Fibroblast of mammary gland (primary cell): Measurements from ENCODE around the gene TOP3A.

Experiments
- DNase-seq: peaks from one replicate; pipeline ENCODE4 v3.0.0-alpha.2; 2010; ENCODE audit warnings: low read depth
- H3K4me3 ChIP-seq: 2 replicates; pipeline ENCODE4 v1.5.1; 2011; ENCODE audit warnings: low read depth, mild to moderate bottlenecking, low read length, moderate library complexity; ENCODE audit not compliant: control insufficient read depth
- CTCF ChIP-seq: conservative IDR thresholded peaks from 2 replicates; pipeline ENCODE4 v1.5.1; 2011; ENCODE audit warnings: low read depth, low read length, inconsistent platforms; ENCODE audit not compliant: control insufficient read depth, insufficient read depth

Gene TOP3A

DNA sequence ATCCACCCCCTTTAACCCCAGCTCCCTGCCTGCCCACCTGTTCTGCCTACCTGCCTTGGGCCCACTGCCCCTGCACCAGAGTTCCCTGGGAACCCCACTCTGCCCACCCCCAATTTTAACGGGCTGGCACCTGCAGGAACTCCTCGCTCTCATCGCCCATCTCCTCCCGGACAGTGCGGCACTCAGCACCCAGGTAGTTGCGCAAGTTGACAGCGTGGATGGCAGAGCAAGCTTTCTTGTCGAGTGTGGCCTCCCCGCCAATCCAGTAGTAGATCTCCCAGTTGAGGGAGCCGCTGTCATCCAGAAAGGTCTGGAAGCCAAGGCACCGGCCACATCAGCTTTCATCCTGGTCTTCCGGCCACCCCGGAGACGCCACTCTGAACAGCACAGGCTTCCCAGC, 64.1 kb downstream of the TOP3A start:
- DNase-seq: no peak
- H3K4me3 ChIP-seq: no peak overlapping the region
- no peak for TF ChIP-seq CTCF

GRCh38 chr17:18250259-18250658, 64.5 kb downstream of the TOP3A start:
- DNase-seq: no peak
- no peak for TF ChIP-seq CTCF

GRCh38 chr17:18248811-18249210, 66.0 kb downstream of the TOP3A start:
- H3K4me3 ChIP-seq: no peak overlapping the region
- TF ChIP-seq CTCF: no peak
- no peak for DNase-seq

More at GRCh38 chr17:18250259-18250658, 64.5 kb downstream of the TOP3A start:
- no peak overlapping the region for H3K4me3 ChIP-seq

DNA sequence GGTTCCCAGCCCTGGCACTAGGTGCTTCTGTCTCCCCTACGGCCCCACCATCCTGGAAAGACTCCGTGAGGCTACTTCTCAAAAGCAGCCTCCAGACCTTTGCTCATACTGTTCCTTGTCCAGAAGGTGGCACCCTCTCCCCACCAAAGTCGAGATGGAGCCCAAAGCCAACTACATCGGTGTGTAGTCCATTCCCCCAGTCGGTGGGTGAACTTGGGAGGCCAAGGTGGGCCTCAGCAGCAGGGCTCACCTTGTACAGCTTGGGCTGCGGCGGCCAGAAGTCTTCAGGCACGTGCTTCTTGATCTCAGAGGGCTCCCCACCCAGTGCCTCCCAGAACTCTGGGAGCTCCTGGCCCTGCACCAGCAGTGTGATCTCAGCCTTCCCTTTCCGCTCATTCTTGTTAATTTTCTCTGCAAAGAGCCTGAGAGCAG, 66.5 kb downstream of the TOP3A start:
- DNase-seq: peak; percentile 74
- no peak overlapping the region for H3K4me3 ChIP-seq

DNA sequence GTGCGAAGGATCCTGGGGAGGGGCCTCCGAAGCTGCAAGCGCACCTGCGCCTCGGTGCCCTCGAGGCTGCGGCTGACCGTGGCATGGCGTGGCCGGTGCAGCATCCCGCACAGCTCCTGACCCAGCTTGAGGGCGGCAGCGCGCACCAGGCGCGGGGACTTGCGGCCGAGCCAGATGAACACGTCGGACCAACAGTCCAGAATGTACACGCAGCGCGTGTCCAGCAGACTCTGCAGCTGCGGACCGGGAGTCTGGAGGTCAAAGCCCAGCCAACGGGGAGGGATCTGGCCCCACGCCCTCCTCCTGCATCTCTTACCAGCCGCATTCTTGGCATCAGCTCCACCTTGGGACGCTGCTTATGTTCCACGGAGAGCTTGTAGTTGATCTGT, 67.2 kb downstream of the TOP3A start:
- DNase-seq: no peak
- no peak for TF ChIP-seq CTCF
- H3K4me3 ChIP-seq: no peak overlapping the region

More for the DNA sequence above, 66.5 kb downstream of the TOP3A start:
- TF ChIP-seq CTCF: peak; percentile 70

DNA sequence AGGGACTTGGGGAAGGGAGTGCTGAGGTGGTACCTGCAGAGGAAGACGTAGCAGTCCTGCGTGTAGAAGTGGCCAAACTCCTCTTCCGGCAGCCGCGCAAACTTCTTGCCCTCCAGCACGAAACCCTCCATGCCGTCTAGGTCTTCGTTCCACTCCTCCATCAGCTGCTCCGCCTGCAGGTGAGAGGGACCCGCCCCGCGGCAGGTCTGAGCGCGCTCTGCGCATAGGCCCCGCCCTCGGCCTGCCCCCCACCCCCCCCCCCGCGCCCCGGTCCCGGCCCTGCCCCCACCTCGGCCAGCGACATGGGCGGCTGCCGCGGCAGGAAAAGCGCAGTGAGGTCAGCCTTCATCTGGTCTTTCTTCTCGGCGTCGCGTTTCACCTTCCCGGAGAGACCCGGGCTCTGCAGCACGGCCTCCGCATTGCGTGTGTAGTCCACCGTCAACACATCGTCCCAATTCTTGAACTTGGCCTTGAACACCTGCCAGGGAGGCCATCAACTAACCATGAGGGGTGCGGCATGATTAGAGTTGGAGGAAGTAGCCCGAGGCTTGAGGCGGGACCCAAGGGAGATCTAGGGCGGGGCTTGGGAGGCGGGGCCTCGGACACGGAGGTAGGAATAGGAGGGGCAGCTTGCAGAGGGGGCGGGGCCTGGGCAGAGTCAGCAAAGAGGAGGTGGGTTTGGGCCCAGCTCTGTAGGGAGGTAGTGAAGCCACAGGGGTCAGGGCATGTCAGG, 67.7 kb downstream of the TOP3A start:
- DNase-seq: peak; percentile 44
- TF ChIP-seq CTCF: no peak
- no peak overlapping the region for H3K4me3 ChIP-seq
